ENCODE data around the gene P2RY8.
"Not testable (repeated sequence)": the region's sequence is repeated elsewhere in the genome, so short reads cannot be mapped to it uniquely, and the experiment has no call there.

P2RY8 gene

GRCh38 chrX:1451251-1451660, 85.7 kb downstream of the P2RY8 start:
- CTCF ChIA-PET = no interaction called here
- no peak overlapping the region for H3K27ac ChIP-seq
- no peak for DNase-seq (ENCODE audit: low spot score)
- POLR2A ChIA-PET (ENCODE audit: low non-redundant PET) = no interaction called here
- TF ChIP-seq CTCF (conservative IDR thresholded peaks at IDR 0.05; ENCODE audit: low read depth) = no peak

- POLR2A ChIA-PET (ENCODE audit: low non-redundant PET) = no interaction called here
- TF ChIP-seq CTCF (conservative IDR thresholded peaks at IDR 0.05; ENCODE audit: low read depth) = no peak
- H3K27ac ChIP-seq = no peak overlapping the region
- no peak for DNase-seq (ENCODE audit: low spot score)
- CTCF ChIA-PET = no interaction called here
These were observed 86.4 kb downstream of the P2RY8 start for GRCh38 chrX:1450361-1451161.

GRCh38 chrX:1449823-1450149, 87.2 kb downstream of the P2RY8 start:
- no peak for TF ChIP-seq CTCF (conservative IDR thresholded peaks at IDR 0.05; ENCODE audit: low read depth)
- POLR2A ChIA-PET (ENCODE audit: low non-redundant PET) = no interaction called here
- DNase-seq (ENCODE audit: low spot score) = no peak
- H3K27ac ChIP-seq = no peak overlapping the region
- CTCF ChIA-PET = no interaction called here

- no peak overlapping the region for H3K27ac ChIP-seq
- ChIA-PET POLR2A (ENCODE audit: low non-redundant PET) (no interaction called here), CTCF (no interaction called here)
- TF ChIP-seq CTCF (conservative IDR thresholded peaks at IDR 0.05; ENCODE audit: low read depth) = no peak
- no peak for DNase-seq (ENCODE audit: low spot score)
These were observed 87.8 kb downstream of the P2RY8 start for GRCh38 chrX:1449036-1449822.

- DNase-seq (ENCODE audit: low spot score); POLR2A ChIA-PET (ENCODE audit: low non-redundant PET); H3K27ac ChIP-seq; CTCF ChIA-PET: not testable (repeated sequence)
These were observed 88.4 kb downstream of the P2RY8 start for GRCh38 chrX:1448573-1449001.

- H3K27ac ChIP-seq, CTCF ChIA-PET: not testable (repeated sequence)
These were observed 88.9 kb downstream of the P2RY8 start for GRCh38 chrX:1447969-1448572.

GRCh38 chrX:1446984-1447968, 89.7 kb downstream of the P2RY8 start:
- H3K27ac ChIP-seq; CTCF ChIA-PET; POLR2A ChIA-PET (ENCODE audit: low non-redundant PET); DNase-seq (ENCODE audit: low spot score): not testable (repeated sequence)

More at GRCh38 chrX:1447969-1448572, 88.9 kb downstream of the P2RY8 start:
- POLR2A ChIA-PET (ENCODE audit: low non-redundant PET); DNase-seq (ENCODE audit: low spot score): not testable (repeated sequence)

Measured in RWPE1 (cell line).